ENCODE data around the gene SHTN1. TPM values are rescaled to one million over a fixed set of nuclear protein-coding genes. Genes with fewer than 3 reads are reported as not detected.

The SHTN1 gene
- total RNA-seq, 1 donor from 2014 or later = 12.0 TPM

- Histone ChIP-seq H3K4me3 (ENCODE audit: low read depth, low read length) (no peak overlapping the region), H3K27me3 (ENCODE audit: control insufficient read depth, insufficient read depth, low read length) (no peaks in the 10 kb centered on the region), H3K36me3 (ENCODE audit: control insufficient read depth, insufficient read depth, low read length) (no peaks in the 10 kb centered on the region)
- TF ChIP-seq CTCF (IDR thresholded peaks at IDR 0.05; ENCODE audit: insufficient read depth, low read length, poor library complexity, severe bottlenecking) = no peak
- DNase-seq (ENCODE audit: low read depth) = no peak
Measured at GRCh38 chr10:116873134-116873533, 131.9 kb downstream of the SHTN1 start.

- Histone ChIP-seq H3K4me3 (ENCODE audit: low read depth, low read length) (no peak overlapping the region), H3K27me3 (ENCODE audit: control insufficient read depth, insufficient read depth, low read length) (no peaks in the 10 kb centered on the region), H3K36me3 (ENCODE audit: control insufficient read depth, insufficient read depth, low read length) (no peaks in the 10 kb centered on the region)
- TF ChIP-seq CTCF (IDR thresholded peaks at IDR 0.05; ENCODE audit: insufficient read depth, low read length, poor library complexity, severe bottlenecking) = no peak
- DNase-seq (ENCODE audit: low read depth) = no peak
Measured at GRCh38 chr10:116870949-116871348, 134.0 kb downstream of the SHTN1 start.

- no peak for TF ChIP-seq CTCF (IDR thresholded peaks at IDR 0.05; ENCODE audit: insufficient read depth, low read length, poor library complexity, severe bottlenecking)
- H3K4me3 ChIP-seq (ENCODE audit: low read depth, low read length) = no peak overlapping the region
- no peaks in the 10 kb centered on the region for H3K36me3 ChIP-seq (ENCODE audit: control insufficient read depth, insufficient read depth, low read length)
- no peak for DNase-seq (ENCODE audit: low read depth)
- H3K27me3 ChIP-seq (ENCODE audit: control insufficient read depth, insufficient read depth, low read length) = no peaks in the 10 kb centered on the region
Measured at GRCh38 chr10:116868722-116869121, 136.3 kb downstream of the SHTN1 start.

DNA sequence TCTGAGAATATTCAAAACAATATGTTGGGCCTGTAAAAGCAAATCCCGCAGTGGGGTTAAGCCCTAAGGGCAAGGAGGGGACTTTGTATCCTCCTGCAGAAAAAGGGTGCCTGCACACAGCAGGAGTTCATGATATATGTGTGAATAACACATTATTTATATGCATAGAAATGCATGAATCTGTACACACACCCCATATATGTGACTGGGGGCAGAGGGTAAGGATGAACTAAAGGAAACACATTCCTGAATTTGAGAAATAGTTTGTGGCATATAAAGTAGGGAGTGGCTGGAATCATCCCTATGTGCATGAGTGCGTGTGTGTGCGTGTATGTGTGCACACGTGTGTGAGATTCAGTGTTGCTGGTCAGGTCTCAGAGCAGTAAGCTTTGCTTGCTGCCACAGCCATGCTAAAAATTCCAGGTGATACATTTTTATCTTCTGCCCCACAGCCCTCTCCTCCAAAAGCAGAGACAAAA, 136.8 kb downstream of the SHTN1 start:
- Histone ChIP-seq H3K4me3 (ENCODE audit: low read depth, low read length) (no peak overlapping the region), H3K27me3 (ENCODE audit: control insufficient read depth, insufficient read depth, low read length) (no peaks in the 10 kb centered on the region), H3K36me3 (ENCODE audit: control insufficient read depth, insufficient read depth, low read length) (no peaks in the 10 kb centered on the region)
- no peak for DNase-seq (ENCODE audit: low read depth)
- no peak for TF ChIP-seq CTCF (IDR thresholded peaks at IDR 0.05; ENCODE audit: insufficient read depth, low read length, poor library complexity, severe bottlenecking)

GRCh38 chr10:116866987-116867595, 137.9 kb downstream of the SHTN1 start:
- DNase-seq (ENCODE audit: low read depth) = no peak
- no peak for TF ChIP-seq CTCF (IDR thresholded peaks at IDR 0.05; ENCODE audit: insufficient read depth, low read length, poor library complexity, severe bottlenecking)
- Histone ChIP-seq H3K36me3 (ENCODE audit: control insufficient read depth, insufficient read depth, low read length) (no peaks in the 10 kb centered on the region), H3K4me3 (ENCODE audit: low read depth, low read length) (no peak overlapping the region), H3K27me3 (ENCODE audit: control insufficient read depth, insufficient read depth, low read length) (no peaks in the 10 kb centered on the region)

- DNase-seq (ENCODE audit: low read depth) = no peak
- H3K4me3 ChIP-seq (ENCODE audit: low read depth, low read length) = no peak overlapping the region
- H3K36me3 ChIP-seq (ENCODE audit: control insufficient read depth, insufficient read depth, low read length) = no peaks in the 10 kb centered on the region
- no peak for TF ChIP-seq CTCF (IDR thresholded peaks at IDR 0.05; ENCODE audit: insufficient read depth, low read length, poor library complexity, severe bottlenecking)
- H3K27me3 ChIP-seq (ENCODE audit: control insufficient read depth, insufficient read depth, low read length) = no peaks in the 10 kb centered on the region
Measured at GRCh38 chr10:116866066-116866465, 138.9 kb downstream of the SHTN1 start.

All from kidney epithelial cell (primary cell).